Activated naive CD8-positive, alpha-beta T cell treated with anti-CD3 and anti-CD28 coated beads, Interleukin-2, amount 10 ng/mL, durations not matched to agents 7 days and 5 days (primary cell): Measurements from ENCODE around the gene TGOLN2. TPM values are rescaled to one million over a fixed set of nuclear protein-coding genes. Genes with fewer than 3 reads are reported as not detected.

Experiments used
- total RNA-seq, 2 experiments: library from RNA; stranded (reverse); gene quantifications; one replicate each; pipeline ENCODE4 v1.2.3, GENCODE V29; 2021

Gene TGOLN2
- total RNA-seq, 2 experiments from 2014 or later = 144 to 148 TPM

Other genes with a start within 250 kb of the TGOLN2 start
- not detected for gene TCF7L1, start 194.6 kb downstream of the TGOLN2 start, total RNA-seq
- 10 to 100 TPM; 28.8 to 29.7 TPM for gene RETSAT, start 26.5 kb upstream of the TGOLN2 start, total RNA-seq
- 10 to 100 TPM; 23.1 to 26.4 TPM for gene ELMOD3, start 26.8 kb upstream of the TGOLN2 start, total RNA-seq
- 100 to 1,000 TPM; 263 to 279 TPM for gene CAPG, start 82.4 kb upstream of the TGOLN2 start, total RNA-seq
- gene SH2D6, start 90.7 kb upstream of the TGOLN2 start, total RNA-seq = 1 to 10 TPM in 1 of 2 experiments, under 1 TPM in 1; 0.94 to 1.4 TPM
- gene MAT2A, start 211.2 kb upstream of the TGOLN2 start, total RNA-seq = 100 to 1,000 TPM; 218 to 222 TPM
- gene GGCX, start 233.5 kb upstream of the TGOLN2 start, total RNA-seq = 10 to 100 TPM; 24.8 to 26.8 TPM
- 100 to 1,000 TPM; 128 to 135 TPM for gene VAMP8, start 249.6 kb upstream of the TGOLN2 start, total RNA-seq